ENCODE results near the gene PHYKPL.

DNA sequence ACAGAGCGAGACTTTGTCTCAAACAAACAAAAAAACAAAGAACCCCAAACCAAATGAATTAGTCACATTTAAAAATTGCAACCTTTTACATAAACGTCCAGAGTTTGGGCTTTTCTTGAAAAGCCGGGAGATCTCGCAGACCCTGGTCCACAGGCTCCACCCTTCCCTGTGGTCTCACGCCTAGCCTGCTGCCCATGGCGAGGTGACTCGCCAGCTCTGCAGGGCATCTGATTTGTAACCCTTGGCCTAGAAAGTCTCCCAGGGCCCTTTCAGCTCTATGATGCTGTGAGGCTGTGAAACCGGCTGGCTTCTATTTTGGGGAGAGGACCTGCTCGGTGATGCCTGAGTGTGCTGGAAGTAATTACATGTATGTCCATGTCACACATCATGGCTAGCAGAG is 44.7 kb upstream of the PHYKPL start:
- no peak for TF ChIP-seq POLR2AphosphoS5 (IDR thresholded peaks at IDR 0.05; ENCODE audit: low read depth)
- TF ChIP-seq, protein P1, sequence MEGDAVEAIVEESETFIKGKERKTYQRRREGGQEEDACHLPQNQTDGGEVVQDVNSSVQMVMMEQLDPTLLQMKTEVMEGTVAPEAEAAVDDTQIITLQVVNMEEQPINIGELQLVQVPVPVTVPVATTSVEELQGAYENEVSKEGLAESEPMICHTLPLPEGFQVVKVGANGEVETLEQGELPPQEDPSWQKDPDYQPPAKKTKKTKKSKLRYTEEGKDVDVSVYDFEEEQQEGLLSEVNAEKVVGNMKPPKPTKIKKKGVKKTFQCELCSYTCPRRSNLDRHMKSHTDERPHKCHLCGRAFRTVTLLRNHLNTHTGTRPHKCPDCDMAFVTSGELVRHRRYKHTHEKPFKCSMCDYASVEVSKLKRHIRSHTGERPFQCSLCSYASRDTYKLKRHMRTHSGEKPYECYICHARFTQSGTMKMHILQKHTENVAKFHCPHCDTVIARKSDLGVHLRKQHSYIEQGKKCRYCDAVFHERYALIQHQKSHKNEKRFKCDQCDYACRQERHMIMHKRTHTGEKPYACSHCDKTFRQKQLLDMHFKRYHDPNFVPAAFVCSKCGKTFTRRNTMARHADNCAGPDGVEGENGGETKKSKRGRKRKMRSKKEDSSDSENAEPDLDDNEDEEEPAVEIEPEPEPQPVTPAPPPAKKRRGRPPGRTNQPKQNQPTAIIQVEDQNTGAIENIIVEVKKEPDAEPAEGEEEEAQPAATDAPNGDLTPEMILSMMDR (IDR thresholded peaks at IDR 0.05; ENCODE audit: insufficient read depth, low read length), result no peak
- TF ChIP-seq, protein P2, sequence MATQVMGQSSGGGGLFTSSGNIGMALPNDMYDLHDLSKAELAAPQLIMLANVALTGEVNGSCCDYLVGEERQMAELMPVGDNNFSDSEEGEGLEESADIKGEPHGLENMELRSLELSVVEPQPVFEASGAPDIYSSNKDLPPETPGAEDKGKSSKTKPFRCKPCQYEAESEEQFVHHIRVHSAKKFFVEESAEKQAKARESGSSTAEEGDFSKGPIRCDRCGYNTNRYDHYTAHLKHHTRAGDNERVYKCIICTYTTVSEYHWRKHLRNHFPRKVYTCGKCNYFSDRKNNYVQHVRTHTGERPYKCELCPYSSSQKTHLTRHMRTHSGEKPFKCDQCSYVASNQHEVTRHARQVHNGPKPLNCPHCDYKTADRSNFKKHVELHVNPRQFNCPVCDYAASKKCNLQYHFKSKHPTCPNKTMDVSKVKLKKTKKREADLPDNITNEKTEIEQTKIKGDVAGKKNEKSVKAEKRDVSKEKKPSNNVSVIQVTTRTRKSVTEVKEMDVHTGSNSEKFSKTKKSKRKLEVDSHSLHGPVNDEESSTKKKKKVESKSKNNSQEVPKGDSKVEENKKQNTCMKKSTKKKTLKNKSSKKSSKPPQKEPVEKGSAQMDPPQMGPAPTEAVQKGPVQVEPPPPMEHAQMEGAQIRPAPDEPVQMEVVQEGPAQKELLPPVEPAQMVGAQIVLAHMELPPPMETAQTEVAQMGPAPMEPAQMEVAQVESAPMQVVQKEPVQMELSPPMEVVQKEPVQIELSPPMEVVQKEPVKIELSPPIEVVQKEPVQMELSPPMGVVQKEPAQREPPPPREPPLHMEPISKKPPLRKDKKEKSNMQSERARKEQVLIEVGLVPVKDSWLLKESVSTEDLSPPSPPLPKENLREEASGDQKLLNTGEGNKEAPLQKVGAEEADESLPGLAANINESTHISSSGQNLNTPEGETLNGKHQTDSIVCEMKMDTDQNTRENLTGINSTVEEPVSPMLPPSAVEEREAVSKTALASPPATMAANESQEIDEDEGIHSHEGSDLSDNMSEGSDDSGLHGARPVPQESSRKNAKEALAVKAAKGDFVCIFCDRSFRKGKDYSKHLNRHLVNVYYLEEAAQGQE (IDR thresholded peaks at IDR 0.05; ENCODE audit: insufficient replicate concordance, low read depth), result no peak
- TF ChIP-seq GABPA (IDR thresholded peaks at IDR 0.05; ENCODE audit: low read depth), result no peak
